Neutrophil (primary cell): ENCODE measurements around the gene NAV3.
A peak's percentile ranks its signal among the peaks of the same experiment; 100 is the strongest.

Experiments
- H3K27ac ChIP-seq: fragments of 200-600 bp; sonication (generic); 2 replicates; pipeline ENCODE4 v1.5.1; 2016; ENCODE audit warnings: mild to moderate bottlenecking, moderate library complexity
- H3K27me3 ChIP-seq: fragments of 200-600 bp; sonication (generic); 2 replicates; pipeline ENCODE4 v1.6.0; 2016; ENCODE audit warnings: mild to moderate bottlenecking
- H3K36me3 ChIP-seq: fragments of 200-600 bp; sonication (generic); 2 replicates; pipeline ENCODE4 v1.5.1; 2017
- H3K4me1 ChIP-seq, 2 experiments: fragments of 200-600 bp in 1 of 2; sonication (generic) in 1 of 2; 1 replicate in 1 of 2; 2 replicates in 1 of 2; pipeline versions ENCODE4 v1.5.1 to v1.6.1; 2013 to 2016; ENCODE audit warnings: low read depth in 1 of 2, low read length in 1 of 2, mild to moderate bottlenecking in 1 of 2, moderate library complexity in 1 of 2; ENCODE audit not compliant: control insufficient read depth in 1 of 2, insufficient read depth in 1 of 2
- H3K4me3 ChIP-seq, 2 experiments: fragments of 200-600 bp in 1 of 2; sonication (generic) in 1 of 2; 1 replicate in 1 of 2; 2 replicates in 1 of 2; pipeline ENCODE4 v1.5.1; 2013 to 2016; ENCODE audit warnings: low read depth in 1 of 2, low read length in 1 of 2, mild to moderate bottlenecking in 1 of 2, moderate library complexity in 1 of 2
- H3K9me3 ChIP-seq: fragments of 200-600 bp; sonication (generic); 2 replicates; pipeline ENCODE4 v1.5.1; 2016
- CTCF ChIP-seq: fragments of 200-600 bp; sonication (generic); IDR thresholded peaks from 2 replicates; pipeline ENCODE4 v1.5.1; 2016; ENCODE audit warnings: antibody characterized with exemption

NAV3 gene

GRCh38 chr12:78004249-78005093 lies 173.8 kb downstream of the NAV3 start:
- Histone ChIP-seq H3K36me3 (no peaks in the 10 kb centered on the region), H3K4me1 (peaks cover 25 to 42% of the 10 kb centered on the region in 2 experiments), H3K4me3 (peak overlapping the region in 1 of 2 experiments; percentile 7), H3K27me3 (no peaks in the 10 kb centered on the region), H3K27ac (peak overlapping the region; percentile 80), H3K9me3 (no peaks in the 10 kb centered on the region)
- no peak for TF ChIP-seq CTCF

GRCh38 chr12:78005094-78005492 lies 174.4 kb downstream of the NAV3 start:
- H3K4me3 ChIP-seq = no peak overlapping the region
- TF ChIP-seq CTCF = no peak
- H3K27me3 ChIP-seq = no peaks in the 10 kb centered on the region
- H3K4me1 ChIP-seq = peaks cover 21 to 36% of the 10 kb centered on the region in 2 experiments
- H3K9me3 ChIP-seq = no peaks in the 10 kb centered on the region
- no peaks in the 10 kb centered on the region for H3K36me3 ChIP-seq
- H3K27ac ChIP-seq = peak overlapping the region; percentile 80

GRCh38 chr12:78007173-78007572 lies 176.5 kb downstream of the NAV3 start:
- H3K4me1 ChIP-seq = peaks cover 21 to 36% of the 10 kb centered on the region in 2 experiments
- H3K27ac ChIP-seq = no peak overlapping the region
- no peaks in the 10 kb centered on the region for H3K9me3 ChIP-seq
- H3K4me3 ChIP-seq = no peak overlapping the region
- H3K36me3 ChIP-seq = no peaks in the 10 kb centered on the region
- no peak for TF ChIP-seq CTCF
- H3K27me3 ChIP-seq = no peaks in the 10 kb centered on the region

- no peaks in the 10 kb centered on the region for H3K36me3 ChIP-seq
- H3K27ac ChIP-seq = peak overlapping the region; percentile 10
- H3K4me3 ChIP-seq = no peak overlapping the region
- no peaks in the 10 kb centered on the region for H3K27me3 ChIP-seq
- H3K4me1 ChIP-seq = peaks cover 19 to 26% of the 10 kb centered on the region in 2 experiments
- no peaks in the 10 kb centered on the region for H3K9me3 ChIP-seq
- TF ChIP-seq CTCF = no peak
Measured at GRCh38 chr12:78009031-78009430, 178.3 kb downstream of the NAV3 start.

GRCh38 chr12:78018171-78018910 lies 187.6 kb downstream of the NAV3 start:
- no peak for TF ChIP-seq CTCF
- Histone ChIP-seq H3K36me3 (no peaks in the 10 kb centered on the region), H3K4me1 (peaks cover 9 to 17% of the 10 kb centered on the region in 2 experiments), H3K27ac (peak overlapping the region; percentile 72), H3K27me3 (no peaks in the 10 kb centered on the region), H3K4me3 (no peak overlapping the region), H3K9me3 (no peaks in the 10 kb centered on the region)
